H9 (cell line): ENCODE results near the gene NCAM1. TPM values are rescaled to one million over a fixed set of nuclear protein-coding genes. Genes with fewer than 3 reads are reported as not detected.

ENCODE experiments used
- DNase-seq: peaks from one replicate; pipeline ENCODE4 v3.0.0-alpha.2; 2017
- H2AFZ ChIP-seq: one replicate; pipeline ENCODE4 v1.6.1; 2013; ENCODE audit warnings: mild to moderate bottlenecking, low read length, control low read depth, moderate library complexity
- H2AK5ac ChIP-seq: 2 replicates; pipeline ENCODE4 v1.6.1; 2013; ENCODE audit warnings: low read length, control low read depth, mixed read lengths; ENCODE audit not compliant: insufficient read length
- H2BK120ac ChIP-seq: one replicate; pipeline ENCODE4 v1.6.1; 2013; ENCODE audit warnings: low read depth, mild to moderate bottlenecking, low read length, control low read depth, inconsistent platforms; ENCODE audit not compliant: poor library complexity, severe bottlenecking
- H2BK12ac ChIP-seq: 2 replicates; pipeline ENCODE4 v1.6.1; 2013; ENCODE audit warnings: low read length, control low read depth, mixed read lengths, low read depth; ENCODE audit not compliant: insufficient read length
- H2BK15ac ChIP-seq: 2 replicates; pipeline ENCODE4 v1.6.1; 2013; ENCODE audit warnings: low read depth, low read length, control low read depth
- H2BK20ac ChIP-seq: one replicate; pipeline ENCODE4 v1.6.1; 2013; ENCODE audit warnings: low read depth, mild to moderate bottlenecking, low read length, control low read depth, inconsistent platforms; ENCODE audit not compliant: poor library complexity, severe bottlenecking
- H2BK5ac ChIP-seq: 2 replicates; pipeline ENCODE4 v1.6.1; 2013; ENCODE audit warnings: low read length, control low read depth, mixed read lengths; ENCODE audit not compliant: insufficient read length
- H3K14ac ChIP-seq: 2 replicates; pipeline ENCODE4 v1.6.1; 2013; ENCODE audit warnings: low read length, control low read depth; ENCODE audit not compliant: insufficient read depth
- H3K18ac ChIP-seq: 2 replicates; pipeline ENCODE4 v1.6.1; 2013; ENCODE audit warnings: low read depth, mild to moderate bottlenecking, mixed read lengths, low read length, control low read depth; ENCODE audit not compliant: insufficient read length
- H3K23ac ChIP-seq: 2 replicates; pipeline ENCODE4 v1.6.1; 2013; ENCODE audit warnings: low read length, control low read depth, mixed read lengths, low read depth; ENCODE audit not compliant: insufficient read length
- H3K23me2 ChIP-seq: 2 replicates; pipeline ENCODE4 v1.6.1; 2013; ENCODE audit warnings: low read depth, mild to moderate bottlenecking, mixed read lengths, low read length, control low read depth; ENCODE audit not compliant: insufficient read length, poor library complexity, severe bottlenecking
- H3K27ac ChIP-seq: 2 replicates; pipeline ENCODE4 v1.5.1; 2013; ENCODE audit warnings: low read length, control low read depth, mixed read lengths, low read depth; ENCODE audit not compliant: insufficient read length
- H3K27me3 ChIP-seq: 2 replicates; pipeline ENCODE4 v1.6.1; 2013; ENCODE audit warnings: low read length, control low read depth, inconsistent platforms; ENCODE audit not compliant: insufficient read depth
- H3K4ac ChIP-seq: 2 replicates; pipeline ENCODE4 v1.6.1; 2013; ENCODE audit warnings: low read depth, mild to moderate bottlenecking, control low read depth, inconsistent platforms, low read length, moderate library complexity
- H3K4me1 ChIP-seq: 2 replicates; pipeline ENCODE4 v1.6.1; 2013; ENCODE audit warnings: low read length, control low read depth, inconsistent platforms; ENCODE audit not compliant: insufficient read depth
- H3K4me2 ChIP-seq: 2 replicates; pipeline ENCODE4 v1.6.1; 2013; ENCODE audit warnings: low read length, control low read depth, mixed read lengths; ENCODE audit not compliant: insufficient read length, insufficient read depth
- H3K56ac ChIP-seq: 2 replicates; pipeline ENCODE4 v1.6.1; 2013; ENCODE audit warnings: low read depth, mild to moderate bottlenecking, mixed read lengths, low read length, control low read depth; ENCODE audit not compliant: insufficient read length
- H3K79me1 ChIP-seq: 2 replicates; pipeline ENCODE4 v1.6.1; 2013; ENCODE audit warnings: low read depth, mild to moderate bottlenecking, moderate library complexity, low read length, control low read depth, inconsistent platforms; ENCODE audit not compliant: insufficient read depth, poor library complexity, severe bottlenecking
- H3K79me2 ChIP-seq: 2 replicates; pipeline ENCODE4 v1.6.1; 2013; ENCODE audit warnings: low read length, control low read depth, inconsistent platforms; ENCODE audit not compliant: insufficient read depth
- H3K9ac ChIP-seq: 2 replicates; pipeline ENCODE4 v1.6.1; 2013; ENCODE audit warnings: low read length, control low read depth, mixed read lengths; ENCODE audit not compliant: insufficient read length; ENCODE audit errors: extremely low read depth
- H3K9me3 ChIP-seq: one replicate; pipeline ENCODE4 v1.6.1; 2013; ENCODE audit warnings: low read depth, low read length, inconsistent platforms; ENCODE audit not compliant: control insufficient read depth
- H3T11ph ChIP-seq: one replicate; pipeline ENCODE4 v1.6.1; 2013; ENCODE audit warnings: mild to moderate bottlenecking, low read length, control low read depth, inconsistent platforms
- H4K20me1 ChIP-seq: one replicate; pipeline ENCODE4 v1.6.1; 2013; ENCODE audit not compliant: control insufficient read depth, insufficient read length, insufficient read depth
- H4K5ac ChIP-seq: 2 replicates; pipeline ENCODE4 v1.6.1; 2013; ENCODE audit warnings: low read depth, mild to moderate bottlenecking, mixed read lengths, low read length, control low read depth; ENCODE audit not compliant: insufficient read length
- H4K8ac ChIP-seq: replicated peaks from 2 replicates; pipeline ENCODE4 v1.6.1; 2013; ENCODE audit warnings: low read length, control low read depth, mixed read lengths, low read depth; ENCODE audit not compliant: insufficient read length
- H4K91ac ChIP-seq: 2 replicates; pipeline ENCODE4 v1.6.1; 2013; ENCODE audit warnings: low read depth, mild to moderate bottlenecking, moderate library complexity, mixed read lengths, low read length, control low read depth; ENCODE audit not compliant: insufficient read length
- H3K27ac Mint-ChIP-seq, 3 experiments: 2 replicates in 2 of 3; 3 replicates in 1 of 3; pipeline ENCODE4 v1.8.0; 2020 to 2021; ENCODE audit warnings: mixed read lengths in 3 of 3, mild to moderate bottlenecking in 1 of 3, moderate library complexity in 1 of 3
- H3K27me3 Mint-ChIP-seq: 2 replicates; pipeline ENCODE4 v1.8.0; 2021; ENCODE audit warnings: low read depth, mild to moderate bottlenecking, moderate library complexity, mixed read lengths
- H3K36me3 Mint-ChIP-seq, 3 experiments: 2 replicates in 2 of 3; 3 replicates in 1 of 3; pipeline ENCODE4 v1.8.0; 2020 to 2021; ENCODE audit warnings: low read depth in 3 of 3, mixed read lengths in 3 of 3; ENCODE audit not compliant: insufficient read depth in 1 of 3
- H3K4me1 Mint-ChIP-seq, 2 experiments: 2 replicates each; pipeline ENCODE4 v1.8.0; 2020; ENCODE audit warnings: mixed read lengths in 2 of 2
- H3K4me3 Mint-ChIP-seq, 2 experiments: 2 replicates in 1 of 2; 3 replicates in 1 of 2; pipeline ENCODE4 v1.8.0; 2020 to 2021; ENCODE audit warnings: mild to moderate bottlenecking in 2 of 2, mixed read lengths in 2 of 2, moderate library complexity in 1 of 2
- H3K9me3 Mint-ChIP-seq, 2 experiments: 2 replicates in 1 of 2; 3 replicates in 1 of 2; pipeline ENCODE4 v1.8.0; 2020; ENCODE audit warnings: mild to moderate bottlenecking in 2 of 2, mixed read lengths in 2 of 2, moderate library complexity in 1 of 2
- WGBS: extraction: QIAGEN DNeasy Blood & Tissue Kit; methylation state at CpG from one replicate; pipeline ENCODE4 v1.1.7; 2013; ENCODE audit warnings: missing lambda C conversion rate, low lambda C conversion rate, mixed read lengths; ENCODE audit not compliant: insufficient read length; ENCODE audit errors: extremely low coverage; 5-methylcytosine and 5-hydroxymethylcytosine counted together
- total RNA-seq: library from RNA; stranded (reverse); gene quantifications from 2 replicates; pipeline ENCODE4 v1.2.1, GENCODE V29; 2021
- TF ChIP-seq, protein P1 (sequence below): fragments of 200-600 bp; sonication (generic); conservative IDR thresholded peaks from 3 replicates; pipeline ENCODE4 v1.8.0; 2021; ENCODE audit warnings: antibody characterized with exemption, mild to moderate bottlenecking

NCAM1 gene
- total RNA-seq, 1 experiment from 2014 or later, result 2.5 TPM

DNA sequence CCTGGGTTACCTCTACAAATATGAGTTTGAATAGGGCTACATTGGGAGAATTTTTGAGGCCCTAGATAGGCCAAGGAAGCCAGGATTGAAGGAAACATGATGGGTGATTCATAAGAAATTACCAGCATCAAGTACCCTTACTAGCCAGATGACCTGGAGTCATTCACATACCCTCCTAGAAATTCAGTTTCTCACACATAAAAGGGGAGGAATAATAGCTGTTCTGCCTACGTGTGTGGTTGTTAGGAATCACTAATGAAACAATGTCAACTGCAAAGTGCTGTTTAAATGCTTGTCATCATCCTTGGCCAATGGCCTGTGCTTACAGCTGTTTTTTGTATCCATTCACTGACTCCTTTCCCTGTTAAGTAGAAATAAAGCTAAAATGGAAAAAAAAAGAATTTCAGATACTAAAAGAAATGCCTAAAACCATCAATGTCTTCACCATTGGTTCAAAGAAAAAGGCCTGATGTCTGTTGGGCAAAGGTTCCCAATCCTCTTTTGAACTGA is 114.4 kb downstream of the NCAM1 start:
- Histone ChIP-seq H4K5ac (no peak overlapping the region), H2BK5ac (no peak overlapping the region), H3K79me2 (no peaks in the 10 kb centered on the region), H3K23me2 (no peaks in the 10 kb centered on the region), H2BK20ac (no peak overlapping the region), H2BK15ac (no peak overlapping the region), H2BK12ac (no peak overlapping the region), H3K14ac (no peak overlapping the region), H4K20me1 (no peaks in the 10 kb centered on the region), H3K79me1 (no peaks in the 10 kb centered on the region), H3K27me3 (no peaks in the 10 kb centered on the region), H2AK5ac (no peak overlapping the region), H3K18ac (no peak overlapping the region), H3K27ac (no peak overlapping the region), H2AFZ (no peak overlapping the region), H2BK120ac (no peak overlapping the region), H3K56ac (no peak overlapping the region), H3K4me1 (peaks cover 3% of the 10 kb centered on the region; the same call in 1 of the 2 replicates), H4K91ac (no peak overlapping the region), H3K9me3 (no peaks in the 10 kb centered on the region), H3K9ac (no peak overlapping the region), H3K4ac (no peak overlapping the region), H3K4me2 (no peak overlapping the region), H3K23ac (no peak overlapping the region), H4K8ac (no peak overlapping the region), H3T11ph (no peak overlapping the region)
- no peaks in the 10 kb centered on the region for H3K27me3 Mint-ChIP-seq
- no peak for DNase-seq
- H3K4me1 Mint-ChIP-seq, result peaks cover 5 to 8% of the 10 kb centered on the region in 2 experiments
- H3K36me3 Mint-ChIP-seq, result no peaks in the 10 kb centered on the region
- TF ChIP-seq, protein P1, sequence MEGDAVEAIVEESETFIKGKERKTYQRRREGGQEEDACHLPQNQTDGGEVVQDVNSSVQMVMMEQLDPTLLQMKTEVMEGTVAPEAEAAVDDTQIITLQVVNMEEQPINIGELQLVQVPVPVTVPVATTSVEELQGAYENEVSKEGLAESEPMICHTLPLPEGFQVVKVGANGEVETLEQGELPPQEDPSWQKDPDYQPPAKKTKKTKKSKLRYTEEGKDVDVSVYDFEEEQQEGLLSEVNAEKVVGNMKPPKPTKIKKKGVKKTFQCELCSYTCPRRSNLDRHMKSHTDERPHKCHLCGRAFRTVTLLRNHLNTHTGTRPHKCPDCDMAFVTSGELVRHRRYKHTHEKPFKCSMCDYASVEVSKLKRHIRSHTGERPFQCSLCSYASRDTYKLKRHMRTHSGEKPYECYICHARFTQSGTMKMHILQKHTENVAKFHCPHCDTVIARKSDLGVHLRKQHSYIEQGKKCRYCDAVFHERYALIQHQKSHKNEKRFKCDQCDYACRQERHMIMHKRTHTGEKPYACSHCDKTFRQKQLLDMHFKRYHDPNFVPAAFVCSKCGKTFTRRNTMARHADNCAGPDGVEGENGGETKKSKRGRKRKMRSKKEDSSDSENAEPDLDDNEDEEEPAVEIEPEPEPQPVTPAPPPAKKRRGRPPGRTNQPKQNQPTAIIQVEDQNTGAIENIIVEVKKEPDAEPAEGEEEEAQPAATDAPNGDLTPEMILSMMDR, result no peak
- WGBS, result no CpG with 5 or more reads among the region's 1 CpG
- H3K4me3 Mint-ChIP-seq, result no peak overlapping the region
- H3K27ac Mint-ChIP-seq, result 0 out of 7 replicates have a peak overlapping the region, but pooled peaks of 1 of the 3 experiments have one; percentile 18
- H3K9me3 Mint-ChIP-seq, result no peaks in the 10 kb centered on the region
